Fibroblast of lung (primary cell): ENCODE measurements around the gene ATP2B2.

Experiments used
- CTCF ChIP-seq, 2 donors: IDR thresholded peaks in 1 of 2; conservative IDR thresholded peaks in 1 of 2; 1 replicate in 1 of 2; 2 replicates in 1 of 2; pipeline ENCODE4 v1.5.1; 2011 to 2012; ENCODE audit warnings: low read length in 2 of 2, control low read depth in 1 of 2, inconsistent platforms in 1 of 2, low read depth in 1 of 2, mild to moderate bottlenecking in 1 of 2
- EZH2 ChIP-seq: IDR thresholded peaks from 2 replicates; pipeline ENCODE4 v1.5.1; 2012; ENCODE audit warnings: low read length, control low read depth, mild to moderate bottlenecking; ENCODE audit errors: missing control alignments

- TF ChIP-seq CTCF (conservative IDR thresholded peaks at IDR 0.05 in 1 of 2, IDR thresholded peaks at IDR 0.05 in 1 of 2; ENCODE audit: low read depth in 1 of 2, low read length in 2 of 2) (no peak), EZH2 (no peak)
Measured at GRCh38 chr3:10485806-10486205, 19.6 kb downstream of the ATP2B2 start.
